Measurements from ENCODE around the gene FFAR1.

DNA sequence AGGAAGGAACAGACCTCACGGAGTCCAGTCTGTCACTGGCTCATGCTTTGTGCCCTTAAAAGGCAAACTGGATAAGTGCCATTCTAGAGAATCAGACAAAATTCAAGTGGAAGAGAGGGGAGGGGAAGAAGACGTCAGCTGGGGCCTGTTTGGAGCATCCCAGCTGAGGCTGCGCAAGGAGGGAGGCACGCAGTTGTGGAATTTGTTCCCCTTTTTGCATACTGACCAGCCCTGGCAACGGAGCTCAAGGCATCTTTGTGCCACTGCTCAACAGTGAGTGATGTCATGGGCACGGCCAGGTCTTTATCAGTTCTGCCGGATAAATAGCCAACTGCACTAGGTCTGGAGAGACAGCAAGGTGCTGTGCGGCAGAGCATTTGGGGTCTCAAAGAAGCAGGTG is 23.0 kb downstream of the FFAR1 start, which contains the start of gene GPR42:
- TF ChIP-seq, protein P1, sequence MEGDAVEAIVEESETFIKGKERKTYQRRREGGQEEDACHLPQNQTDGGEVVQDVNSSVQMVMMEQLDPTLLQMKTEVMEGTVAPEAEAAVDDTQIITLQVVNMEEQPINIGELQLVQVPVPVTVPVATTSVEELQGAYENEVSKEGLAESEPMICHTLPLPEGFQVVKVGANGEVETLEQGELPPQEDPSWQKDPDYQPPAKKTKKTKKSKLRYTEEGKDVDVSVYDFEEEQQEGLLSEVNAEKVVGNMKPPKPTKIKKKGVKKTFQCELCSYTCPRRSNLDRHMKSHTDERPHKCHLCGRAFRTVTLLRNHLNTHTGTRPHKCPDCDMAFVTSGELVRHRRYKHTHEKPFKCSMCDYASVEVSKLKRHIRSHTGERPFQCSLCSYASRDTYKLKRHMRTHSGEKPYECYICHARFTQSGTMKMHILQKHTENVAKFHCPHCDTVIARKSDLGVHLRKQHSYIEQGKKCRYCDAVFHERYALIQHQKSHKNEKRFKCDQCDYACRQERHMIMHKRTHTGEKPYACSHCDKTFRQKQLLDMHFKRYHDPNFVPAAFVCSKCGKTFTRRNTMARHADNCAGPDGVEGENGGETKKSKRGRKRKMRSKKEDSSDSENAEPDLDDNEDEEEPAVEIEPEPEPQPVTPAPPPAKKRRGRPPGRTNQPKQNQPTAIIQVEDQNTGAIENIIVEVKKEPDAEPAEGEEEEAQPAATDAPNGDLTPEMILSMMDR (optimal IDR thresholded peaks at IDR 0.05 in 1 of 3, IDR thresholded peaks at IDR 0.05 in 1 of 3, conservative IDR thresholded peaks at IDR 0.05 in 1 of 3; ENCODE audit: extremely low read depth in 1 of 3, insufficient read depth in 2 of 3, low read length in 3 of 3): no peak
- TF ChIP-seq EZH2 (IDR thresholded peaks at IDR 0.05; ENCODE audit: low read length): no peak

Data from keratinocyte (primary cell).